HCT116 (cell line): Measurements from ENCODE around the gene RNASEL. TPM values are rescaled to one million over a fixed set of nuclear protein-coding genes. Genes with fewer than 3 reads are reported as not detected.

Experiments used
- ATAC-seq: fragments of 200-7000 bp; cut with Tn5 transposase; 2 replicates; pipeline ENCODE4 v1.9.1; 2020; ENCODE audit warnings: mild to moderate bottlenecking, moderate library complexity
- BruUV-seq: library from RNA; stranded (reverse); fragments of 400-500 nt; replicated peaks from 2 replicates; lab custom pipeline; 2021; lab: Mats Ljungman, UMichigan
- CTCF ChIA-PET: fragments of 300-600 bp; sonication (Branson Sonifier 250); formaldehyde crosslinking; loops from one replicate; lab custom pipeline; 2021; ENCODE audit warnings: antibody characterized with exemption; lab: Charles Lee
- POLR2A ChIA-PET: fragments of 300-600, 350-600 bp; sonication (Branson Sonifier 250); formaldehyde crosslinking; loops from one replicate; lab custom pipeline; 2021; ENCODE audit warnings: antibody characterized with exemption; lab: Charles Lee
- RAD21 ChIA-PET, 2 experiments: fragments of 300-600 bp; sonication (Branson Sonifier 250); formaldehyde crosslinking; loops; one replicate each; lab custom pipeline; 2023; ENCODE audit warnings: low total read pairs in 2 of 2; ENCODE audit not compliant: uncharacterized antibody in 2 of 2, unreplicated experiment in 2 of 2, low non-redundant PET in 1 of 2; lab: Charles Lee
- DNase-seq: peaks from one replicate; pipeline ENCODE4 v3.0.0-alpha.2; 2010; ENCODE audit warnings: low read depth, low spot score
- H2AFZ ChIP-seq: fragments of 200-600 bp; shearing (Covaris generic), sonication (generic); 2 replicates; pipeline ENCODE4 v1.6.1; 2017; ENCODE audit warnings: low read depth, mixed run types, mixed read lengths, antibody characterized with exemption, low read length; ENCODE audit not compliant: poor library complexity, severe bottlenecking
- H3K27ac ChIP-seq: 2 replicates; pipeline ENCODE4 v1.5.1; 2012; ENCODE audit warnings: low read depth, low read length
- H3K27me3 ChIP-seq: fragments of 200-600 bp; sonication (generic); 2 replicates; pipeline ENCODE4 v1.6.1; 2016; ENCODE audit warnings: mixed run types, low read length, mixed read lengths; ENCODE audit not compliant: insufficient read depth
- H3K36me3 ChIP-seq, 2 experiments: fragments of 200-500 bp in 1 of 2; fragments of 200-600 bp in 1 of 2; sonication (Bioruptor generic) in 1 of 2; sonication (generic) in 1 of 2; 2 replicates each; pipeline versions ENCODE4 v1.5.1 to v1.6.1; 2014 to 2016; ENCODE audit warnings: low read length in 2 of 2, inconsistent platforms in 1 of 2, mixed read lengths in 1 of 2, mixed run types in 1 of 2; ENCODE audit not compliant: insufficient read depth in 2 of 2, control insufficient read depth in 1 of 2
- H3K4me1 ChIP-seq, 2 experiments: fragments of 200-600 bp in 1 of 2; sonication (generic) in 1 of 2; 2 replicates each; pipeline versions ENCODE4 v1.5.1 to v1.6.1; 2012 to 2017; ENCODE audit warnings: low read length in 2 of 2, inconsistent platforms in 1 of 2, mild to moderate bottlenecking in 1 of 2, mixed read lengths in 1 of 2, mixed run types in 1 of 2, moderate library complexity in 1 of 2; ENCODE audit not compliant: insufficient read depth in 2 of 2, control insufficient read depth in 1 of 2
- H3K4me2 ChIP-seq: fragments of 200-600 bp; sonication (generic); 2 replicates; pipeline ENCODE4 v1.6.1; 2017; ENCODE audit warnings: mixed run types, low read length, mixed read lengths
- H3K4me3 ChIP-seq, 2 experiments: fragments of 200-600 bp in 1 of 2; sonication (generic) in 1 of 2; replicated peaks in 1 of 2; 2 replicates each; pipeline ENCODE4 v1.5.1; 2011 to 2016; ENCODE audit warnings: low read length in 2 of 2, control low read depth in 1 of 2, low read depth in 1 of 2, mild to moderate bottlenecking in 1 of 2, mixed read lengths in 1 of 2, mixed run types in 1 of 2
- H3K79me2 ChIP-seq: fragments of 200-600 bp; sonication (generic); 2 replicates; pipeline ENCODE4 v1.6.1; 2017; ENCODE audit warnings: mild to moderate bottlenecking, mixed run types, low read length, moderate library complexity, mixed read lengths; ENCODE audit not compliant: insufficient read depth
- H3K9ac ChIP-seq: fragments of 200-600 bp; sonication (generic); 2 replicates; pipeline ENCODE4 v1.6.1; 2016; ENCODE audit warnings: low read length, mixed read lengths
- H3K9me2 ChIP-seq: fragments of 200-600 bp; sonication (generic), shearing (Covaris generic); 2 replicates; pipeline ENCODE4 v1.6.1; 2017; ENCODE audit warnings: mixed run types, mild to moderate bottlenecking, moderate library complexity; ENCODE audit not compliant: insufficient read depth
- H3K9me3 ChIP-seq, 2 experiments: fragments of 200-500 bp in 1 of 2; fragments of 200-600 bp in 1 of 2; sonication (Bioruptor generic) in 1 of 2; sonication (generic) in 1 of 2; 2 replicates each; pipeline ENCODE4 v1.6.1; 2014 to 2017; ENCODE audit warnings: low read length in 2 of 2, mixed read lengths in 2 of 2, inconsistent platforms in 1 of 2, low read depth in 1 of 2, mild to moderate bottlenecking in 1 of 2, mixed run types in 1 of 2, moderate library complexity in 1 of 2; ENCODE audit not compliant: control insufficient read depth in 1 of 2, insufficient read depth in 1 of 2
- H4K20me1 ChIP-seq: fragments of 200-600 bp; sonication (generic), shearing (Covaris generic); 2 replicates; pipeline ENCODE4 v1.6.1; 2017; ENCODE audit warnings: mixed run types, mild to moderate bottlenecking, moderate library complexity; ENCODE audit not compliant: insufficient read depth
- CBX3 ChIP-seq: IDR thresholded peaks from 2 replicates; pipeline ENCODE4 v1.6.1; 2012; ENCODE audit warnings: low read depth
- ELF1 ChIP-seq: IDR thresholded peaks from 2 replicates; pipeline ENCODE4 v1.6.1; 2012; ENCODE audit warnings: low read depth, borderline replicate concordance
- EZH2 ChIP-seq: fragments of 200-600 bp; sonication (generic); IDR thresholded peaks from 2 replicates; pipeline ENCODE4 v1.6.1; 2017; ENCODE audit warnings: antibody characterized with exemption, mixed run types
- EZH2phosphoT487 ChIP-seq: fragments of 200-600 bp; IDR thresholded peaks from 2 replicates; pipeline ENCODE4 v1.6.1; 2018; ENCODE audit warnings: antibody characterized with exemption, borderline replicate concordance
- FOSL1 ChIP-seq: IDR thresholded peaks from 2 replicates; pipeline ENCODE4 v1.6.1; 2012; ENCODE audit warnings: low read depth
- JUND ChIP-seq: IDR thresholded peaks from 2 replicates; pipeline ENCODE4 v1.6.1; 2012
- POLR2A ChIP-seq: IDR thresholded peaks from 2 replicates; pipeline ENCODE4 v1.7.0; 2011; ENCODE audit warnings: borderline replicate concordance; ENCODE audit not compliant: insufficient read depth, insufficient read length; ENCODE audit errors: extremely low read depth
- RAD21 ChIP-seq: IDR thresholded peaks from 2 replicates; pipeline ENCODE4 v1.6.1; 2012; ENCODE audit warnings: low read depth, mild to moderate bottlenecking
- SIN3A ChIP-seq: IDR thresholded peaks from 2 replicates; pipeline ENCODE4 v1.6.1; 2012; ENCODE audit warnings: low read depth
- SRF ChIP-seq: IDR thresholded peaks from 2 replicates; pipeline ENCODE4 v1.6.1; 2012; ENCODE audit warnings: low read depth
- TCF7L2 ChIP-seq: IDR thresholded peaks from 2 replicates; pipeline ENCODE4 v1.7.0; 2011; ENCODE audit warnings: borderline replicate concordance, inconsistent platforms; ENCODE audit not compliant: insufficient read depth, insufficient read length; ENCODE audit errors: extremely low read depth
- ZFX ChIP-seq: fragments of 450-650 bp; IDR thresholded peaks from 2 replicates; pipeline ENCODE4 v1.6.1; 2017
- ZNF274 ChIP-seq: fragments of 200-500 bp; sonication (Bioruptor generic); IDR thresholded peaks from 2 replicates; pipeline ENCODE4 v1.6.1; 2014; ENCODE audit warnings: mild to moderate bottlenecking, low read depth, low read length, inconsistent platforms
- intact Hi-C: fragments of 100-400 bp; cut with micrococcal nuclease; formaldehyde crosslinking; loops from 2 replicates; pipeline ENCODE4 v1.10.0; 2022
- total RNA-seq: library from RNA; stranded (reverse); gene quantifications from one replicate; pipeline ENCODE4 v1.2.1, GENCODE V29; 2021; ENCODE audit not compliant: unreplicated experiment
- TF ChIP-seq, protein P1 (sequence below): IDR thresholded peaks from 2 replicates; pipeline ENCODE4 v1.6.1; 2012; ENCODE audit warnings: low read depth
- TF ChIP-seq, protein P2 (sequence below): IDR thresholded peaks from 2 replicates; pipeline ENCODE4 v1.6.1; 2012

The RNASEL gene
- total RNA-seq, 1 experiment from 2014 or later: 2.9 TPM

DNA sequence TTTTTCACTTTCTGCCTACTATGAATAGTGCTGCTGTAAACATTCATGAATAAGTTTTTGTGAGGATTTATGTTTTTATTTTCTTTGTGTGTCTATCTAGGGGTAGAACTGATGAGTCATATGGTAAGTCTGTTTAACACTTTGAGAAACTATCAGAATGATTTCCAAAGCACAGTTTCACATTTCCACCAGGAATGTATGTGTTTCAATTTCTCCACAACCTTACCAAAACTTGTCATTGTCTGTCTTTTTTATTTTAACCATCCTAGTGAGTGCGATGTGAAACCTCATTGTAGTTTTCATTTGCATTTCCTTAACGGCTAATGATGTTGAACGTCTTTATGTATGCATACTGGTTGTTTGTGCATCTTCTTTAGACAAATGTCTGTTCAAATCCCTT, 23.5 kb downstream of the RNASEL start:
- no peaks in the 10 kb centered on the region for H3K9me3 ChIP-seq
- no peaks in the 10 kb centered on the region for H3K79me2 ChIP-seq
- DNase-seq: no peak
- H3K27me3 ChIP-seq: no peaks in the 10 kb centered on the region
- H3K4me2 ChIP-seq: no peak overlapping the region
- no peaks in the 10 kb centered on the region for H4K20me1 ChIP-seq
- ChIA-PET CTCF (no interaction called here), RAD21 (no interaction called here), POLR2A (no interaction called here)
- intact Hi-C loops: no loop called here
- no peak overlapping the region for H3K9ac ChIP-seq
- H3K9me2 ChIP-seq: no peaks in the 10 kb centered on the region
- H3K4me3 ChIP-seq: no peak overlapping the region
- no TSS peak for BruUV-seq
- no peaks in the 10 kb centered on the region for H3K4me1 ChIP-seq
- no peak for ATAC-seq
- H2AFZ ChIP-seq: no peak overlapping the region
- TF ChIP-seq RAD21 (no peak), ZNF274 (no peak), SIN3A (no peak), EZH2 (no peak), CBX3 (no peak), JUND (no peak), POLR2A (no peak), TCF7L2 (no peak), ELF1 (no peak), ZFX (no peak), SRF (no peak), FOSL1 (no peak), EZH2phosphoT487 (no peak)
- TF ChIP-seq, protein P1, sequence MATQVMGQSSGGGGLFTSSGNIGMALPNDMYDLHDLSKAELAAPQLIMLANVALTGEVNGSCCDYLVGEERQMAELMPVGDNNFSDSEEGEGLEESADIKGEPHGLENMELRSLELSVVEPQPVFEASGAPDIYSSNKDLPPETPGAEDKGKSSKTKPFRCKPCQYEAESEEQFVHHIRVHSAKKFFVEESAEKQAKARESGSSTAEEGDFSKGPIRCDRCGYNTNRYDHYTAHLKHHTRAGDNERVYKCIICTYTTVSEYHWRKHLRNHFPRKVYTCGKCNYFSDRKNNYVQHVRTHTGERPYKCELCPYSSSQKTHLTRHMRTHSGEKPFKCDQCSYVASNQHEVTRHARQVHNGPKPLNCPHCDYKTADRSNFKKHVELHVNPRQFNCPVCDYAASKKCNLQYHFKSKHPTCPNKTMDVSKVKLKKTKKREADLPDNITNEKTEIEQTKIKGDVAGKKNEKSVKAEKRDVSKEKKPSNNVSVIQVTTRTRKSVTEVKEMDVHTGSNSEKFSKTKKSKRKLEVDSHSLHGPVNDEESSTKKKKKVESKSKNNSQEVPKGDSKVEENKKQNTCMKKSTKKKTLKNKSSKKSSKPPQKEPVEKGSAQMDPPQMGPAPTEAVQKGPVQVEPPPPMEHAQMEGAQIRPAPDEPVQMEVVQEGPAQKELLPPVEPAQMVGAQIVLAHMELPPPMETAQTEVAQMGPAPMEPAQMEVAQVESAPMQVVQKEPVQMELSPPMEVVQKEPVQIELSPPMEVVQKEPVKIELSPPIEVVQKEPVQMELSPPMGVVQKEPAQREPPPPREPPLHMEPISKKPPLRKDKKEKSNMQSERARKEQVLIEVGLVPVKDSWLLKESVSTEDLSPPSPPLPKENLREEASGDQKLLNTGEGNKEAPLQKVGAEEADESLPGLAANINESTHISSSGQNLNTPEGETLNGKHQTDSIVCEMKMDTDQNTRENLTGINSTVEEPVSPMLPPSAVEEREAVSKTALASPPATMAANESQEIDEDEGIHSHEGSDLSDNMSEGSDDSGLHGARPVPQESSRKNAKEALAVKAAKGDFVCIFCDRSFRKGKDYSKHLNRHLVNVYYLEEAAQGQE: no peak
- TF ChIP-seq, protein P2, sequence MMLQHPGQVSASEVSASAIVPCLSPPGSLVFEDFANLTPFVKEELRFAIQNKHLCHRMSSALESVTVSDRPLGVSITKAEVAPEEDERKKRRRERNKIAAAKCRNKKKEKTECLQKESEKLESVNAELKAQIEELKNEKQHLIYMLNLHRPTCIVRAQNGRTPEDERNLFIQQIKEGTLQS: no peak
- H3K36me3 ChIP-seq: no peaks in the 10 kb centered on the region
- no peak overlapping the region for H3K27ac ChIP-seq
